HCT116 (cell line): ENCODE data around the gene C5orf22. TPM values are rescaled to one million over a fixed set of nuclear protein-coding genes. Genes with fewer than 3 reads are reported as not detected.

Experiments
- ATAC-seq: fragments of 200-7000 bp; cut with Tn5 transposase; 2 replicates; pipeline ENCODE4 v1.9.1; 2020; ENCODE audit warnings: mild to moderate bottlenecking, moderate library complexity
- BruUV-seq: library from RNA; stranded (reverse); fragments of 400-500 nt; replicated peaks from 2 replicates; lab custom pipeline; 2021; lab: Mats Ljungman, UMichigan
- CTCF ChIA-PET: fragments of 300-600 bp; sonication (Branson Sonifier 250); formaldehyde crosslinking; loops from one replicate; lab custom pipeline; 2021; ENCODE audit warnings: antibody characterized with exemption; lab: Charles Lee
- POLR2A ChIA-PET: fragments of 300-600, 350-600 bp; sonication (Branson Sonifier 250); formaldehyde crosslinking; loops from one replicate; lab custom pipeline; 2021; ENCODE audit warnings: antibody characterized with exemption; lab: Charles Lee
- RAD21 ChIA-PET, 2 experiments: fragments of 300-600 bp; sonication (Branson Sonifier 250); formaldehyde crosslinking; loops; one replicate each; lab custom pipeline; 2023; ENCODE audit warnings: low total read pairs in 2 of 2; ENCODE audit not compliant: uncharacterized antibody in 2 of 2, unreplicated experiment in 2 of 2, low non-redundant PET in 1 of 2; lab: Charles Lee
- DNase-seq: peaks from one replicate; pipeline ENCODE4 v3.0.0-alpha.2; 2010; ENCODE audit warnings: low read depth, low spot score
- H2AFZ ChIP-seq: fragments of 200-600 bp; shearing (Covaris generic), sonication (generic); 2 replicates; pipeline ENCODE4 v1.6.1; 2017; ENCODE audit warnings: low read depth, mixed run types, mixed read lengths, antibody characterized with exemption, low read length; ENCODE audit not compliant: poor library complexity, severe bottlenecking
- H3K27ac ChIP-seq: 2 replicates; pipeline ENCODE4 v1.5.1; 2012; ENCODE audit warnings: low read depth, low read length
- H3K27me3 ChIP-seq: fragments of 200-600 bp; sonication (generic); 2 replicates; pipeline ENCODE4 v1.6.1; 2016; ENCODE audit warnings: mixed run types, low read length, mixed read lengths; ENCODE audit not compliant: insufficient read depth
- H3K36me3 ChIP-seq, 2 experiments: fragments of 200-500 bp in 1 of 2; fragments of 200-600 bp in 1 of 2; sonication (Bioruptor generic) in 1 of 2; sonication (generic) in 1 of 2; 2 replicates each; pipeline versions ENCODE4 v1.5.1 to v1.6.1; 2014 to 2016; ENCODE audit warnings: low read length in 2 of 2, inconsistent platforms in 1 of 2, mixed read lengths in 1 of 2, mixed run types in 1 of 2; ENCODE audit not compliant: insufficient read depth in 2 of 2, control insufficient read depth in 1 of 2
- H3K4me1 ChIP-seq, 2 experiments: fragments of 200-600 bp in 1 of 2; sonication (generic) in 1 of 2; 2 replicates each; pipeline versions ENCODE4 v1.5.1 to v1.6.1; 2012 to 2017; ENCODE audit warnings: low read length in 2 of 2, inconsistent platforms in 1 of 2, mild to moderate bottlenecking in 1 of 2, mixed read lengths in 1 of 2, mixed run types in 1 of 2, moderate library complexity in 1 of 2; ENCODE audit not compliant: insufficient read depth in 2 of 2, control insufficient read depth in 1 of 2
- H3K4me2 ChIP-seq: fragments of 200-600 bp; sonication (generic); 2 replicates; pipeline ENCODE4 v1.6.1; 2017; ENCODE audit warnings: mixed run types, low read length, mixed read lengths
- H3K4me3 ChIP-seq, 2 experiments: fragments of 200-600 bp in 1 of 2; sonication (generic) in 1 of 2; replicated peaks in 1 of 2; 2 replicates each; pipeline ENCODE4 v1.5.1; 2011 to 2016; ENCODE audit warnings: low read length in 2 of 2, control low read depth in 1 of 2, low read depth in 1 of 2, mild to moderate bottlenecking in 1 of 2, mixed read lengths in 1 of 2, mixed run types in 1 of 2
- H3K79me2 ChIP-seq: fragments of 200-600 bp; sonication (generic); 2 replicates; pipeline ENCODE4 v1.6.1; 2017; ENCODE audit warnings: mild to moderate bottlenecking, mixed run types, low read length, moderate library complexity, mixed read lengths; ENCODE audit not compliant: insufficient read depth
- H3K9ac ChIP-seq: fragments of 200-600 bp; sonication (generic); 2 replicates; pipeline ENCODE4 v1.6.1; 2016; ENCODE audit warnings: low read length, mixed read lengths
- H3K9me2 ChIP-seq: fragments of 200-600 bp; sonication (generic), shearing (Covaris generic); 2 replicates; pipeline ENCODE4 v1.6.1; 2017; ENCODE audit warnings: mixed run types, mild to moderate bottlenecking, moderate library complexity; ENCODE audit not compliant: insufficient read depth
- H3K9me3 ChIP-seq, 2 experiments: fragments of 200-500 bp in 1 of 2; fragments of 200-600 bp in 1 of 2; sonication (Bioruptor generic) in 1 of 2; sonication (generic) in 1 of 2; 2 replicates each; pipeline ENCODE4 v1.6.1; 2014 to 2017; ENCODE audit warnings: low read length in 2 of 2, mixed read lengths in 2 of 2, inconsistent platforms in 1 of 2, low read depth in 1 of 2, mild to moderate bottlenecking in 1 of 2, mixed run types in 1 of 2, moderate library complexity in 1 of 2; ENCODE audit not compliant: control insufficient read depth in 1 of 2, insufficient read depth in 1 of 2
- H4K20me1 ChIP-seq: fragments of 200-600 bp; sonication (generic), shearing (Covaris generic); 2 replicates; pipeline ENCODE4 v1.6.1; 2017; ENCODE audit warnings: mixed run types, mild to moderate bottlenecking, moderate library complexity; ENCODE audit not compliant: insufficient read depth
- CBX3 ChIP-seq: IDR thresholded peaks from 2 replicates; pipeline ENCODE4 v1.6.1; 2012; ENCODE audit warnings: low read depth
- ELF1 ChIP-seq: IDR thresholded peaks from 2 replicates; pipeline ENCODE4 v1.6.1; 2012; ENCODE audit warnings: low read depth, borderline replicate concordance
- EZH2 ChIP-seq: fragments of 200-600 bp; sonication (generic); IDR thresholded peaks from 2 replicates; pipeline ENCODE4 v1.6.1; 2017; ENCODE audit warnings: antibody characterized with exemption, mixed run types
- EZH2phosphoT487 ChIP-seq: fragments of 200-600 bp; IDR thresholded peaks from 2 replicates; pipeline ENCODE4 v1.6.1; 2018; ENCODE audit warnings: antibody characterized with exemption, borderline replicate concordance
- POLR2AphosphoS5 ChIP-seq: IDR thresholded peaks from 2 replicates; pipeline ENCODE4 v1.6.1; 2011; ENCODE audit warnings: mild to moderate bottlenecking, low read depth, low read length, moderate library complexity
- ZFX ChIP-seq: fragments of 450-650 bp; IDR thresholded peaks from 2 replicates; pipeline ENCODE4 v1.6.1; 2017
- intact Hi-C: fragments of 100-400 bp; cut with micrococcal nuclease; formaldehyde crosslinking; loops from 2 replicates; pipeline ENCODE4 v1.10.0; 2022
- total RNA-seq: library from RNA; stranded (reverse); gene quantifications from one replicate; pipeline ENCODE4 v1.2.1, GENCODE V29; 2021; ENCODE audit not compliant: unreplicated experiment
- TF ChIP-seq, protein P1 (sequence below), 3 experiments: fragments of 200-600 bp in 1 of 3; sonication (generic) in 1 of 3; IDR thresholded peaks in 2 of 3; conservative IDR thresholded peaks in 1 of 3; 2 replicates each; pipeline ENCODE4 v1.5.1; 2012 to 2017; ENCODE audit warnings: low read depth in 2 of 3, low read length in 2 of 3, antibody characterized with exemption in 1 of 3, borderline replicate concordance in 1 of 3, control low read depth in 1 of 3, mild to moderate bottlenecking in 1 of 3, mixed read lengths in 1 of 3, mixed run types in 1 of 3, moderate library complexity in 1 of 3; ENCODE audit not compliant: insufficient read depth in 1 of 3
- TF ChIP-seq, protein P2 (sequence below): IDR thresholded peaks from 2 replicates; pipeline ENCODE4 v1.6.1; 2011; ENCODE audit warnings: mild to moderate bottlenecking, low read length, moderate library complexity; ENCODE audit not compliant: insufficient replicate concordance; ENCODE audit errors: extremely low read depth
- TF ChIP-seq, protein P3 (sequence below): IDR thresholded peaks from 2 replicates; pipeline ENCODE4 v1.6.1; 2012

The C5orf22 gene
- total RNA-seq, 1 experiment from 2014 or later: 22.9 TPM

DNA sequence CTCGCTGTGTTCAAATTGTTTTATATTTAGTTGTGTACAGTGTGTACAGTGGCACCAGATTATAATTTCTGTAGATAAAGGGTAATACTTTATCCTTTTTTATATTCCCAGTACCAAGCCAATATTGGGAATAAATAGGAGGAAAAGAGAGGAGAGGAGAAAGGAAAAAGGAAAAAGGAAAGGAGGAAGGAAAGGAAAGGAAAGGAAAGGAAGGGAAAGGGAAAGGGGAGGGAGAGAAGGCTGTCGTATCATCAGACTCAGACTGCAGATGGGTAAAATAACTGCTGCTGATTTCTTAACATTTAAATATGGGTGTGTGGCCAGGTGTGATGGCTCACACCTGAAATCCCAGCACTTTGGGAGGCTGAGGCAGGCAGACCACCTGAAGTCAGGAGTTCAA lies 51.0 kb downstream of the C5orf22 start (continued):
- TF ChIP-seq, protein P1, sequence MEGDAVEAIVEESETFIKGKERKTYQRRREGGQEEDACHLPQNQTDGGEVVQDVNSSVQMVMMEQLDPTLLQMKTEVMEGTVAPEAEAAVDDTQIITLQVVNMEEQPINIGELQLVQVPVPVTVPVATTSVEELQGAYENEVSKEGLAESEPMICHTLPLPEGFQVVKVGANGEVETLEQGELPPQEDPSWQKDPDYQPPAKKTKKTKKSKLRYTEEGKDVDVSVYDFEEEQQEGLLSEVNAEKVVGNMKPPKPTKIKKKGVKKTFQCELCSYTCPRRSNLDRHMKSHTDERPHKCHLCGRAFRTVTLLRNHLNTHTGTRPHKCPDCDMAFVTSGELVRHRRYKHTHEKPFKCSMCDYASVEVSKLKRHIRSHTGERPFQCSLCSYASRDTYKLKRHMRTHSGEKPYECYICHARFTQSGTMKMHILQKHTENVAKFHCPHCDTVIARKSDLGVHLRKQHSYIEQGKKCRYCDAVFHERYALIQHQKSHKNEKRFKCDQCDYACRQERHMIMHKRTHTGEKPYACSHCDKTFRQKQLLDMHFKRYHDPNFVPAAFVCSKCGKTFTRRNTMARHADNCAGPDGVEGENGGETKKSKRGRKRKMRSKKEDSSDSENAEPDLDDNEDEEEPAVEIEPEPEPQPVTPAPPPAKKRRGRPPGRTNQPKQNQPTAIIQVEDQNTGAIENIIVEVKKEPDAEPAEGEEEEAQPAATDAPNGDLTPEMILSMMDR (IDR thresholded peaks at IDR 0.05 in 2 of 3, conservative IDR thresholded peaks at IDR 0.05 in 1 of 3; ENCODE audit: borderline replicate concordance in 1 of 3, insufficient read depth in 1 of 3, low read depth in 2 of 3, low read length in 2 of 3): no peak
- TF ChIP-seq, protein P2, sequence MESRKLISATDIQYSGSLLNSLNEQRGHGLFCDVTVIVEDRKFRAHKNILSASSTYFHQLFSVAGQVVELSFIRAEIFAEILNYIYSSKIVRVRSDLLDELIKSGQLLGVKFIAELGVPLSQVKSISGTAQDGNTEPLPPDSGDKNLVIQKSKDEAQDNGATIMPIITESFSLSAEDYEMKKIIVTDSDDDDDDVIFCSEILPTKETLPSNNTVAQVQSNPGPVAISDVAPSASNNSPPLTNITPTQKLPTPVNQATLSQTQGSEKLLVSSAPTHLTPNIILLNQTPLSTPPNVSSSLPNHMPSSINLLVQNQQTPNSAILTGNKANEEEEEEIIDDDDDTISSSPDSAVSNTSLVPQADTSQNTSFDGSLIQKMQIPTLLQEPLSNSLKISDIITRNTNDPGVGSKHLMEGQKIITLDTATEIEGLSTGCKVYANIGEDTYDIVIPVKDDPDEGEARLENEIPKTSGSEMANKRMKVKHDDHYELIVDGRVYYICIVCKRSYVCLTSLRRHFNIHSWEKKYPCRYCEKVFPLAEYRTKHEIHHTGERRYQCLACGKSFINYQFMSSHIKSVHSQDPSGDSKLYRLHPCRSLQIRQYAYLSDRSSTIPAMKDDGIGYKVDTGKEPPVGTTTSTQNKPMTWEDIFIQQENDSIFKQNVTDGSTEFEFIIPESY: no peak
- TF ChIP-seq, protein P3, sequence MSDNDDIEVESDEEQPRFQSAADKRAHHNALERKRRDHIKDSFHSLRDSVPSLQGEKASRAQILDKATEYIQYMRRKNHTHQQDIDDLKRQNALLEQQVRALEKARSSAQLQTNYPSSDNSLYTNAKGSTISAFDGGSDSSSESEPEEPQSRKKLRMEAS: no peak

DNA sequence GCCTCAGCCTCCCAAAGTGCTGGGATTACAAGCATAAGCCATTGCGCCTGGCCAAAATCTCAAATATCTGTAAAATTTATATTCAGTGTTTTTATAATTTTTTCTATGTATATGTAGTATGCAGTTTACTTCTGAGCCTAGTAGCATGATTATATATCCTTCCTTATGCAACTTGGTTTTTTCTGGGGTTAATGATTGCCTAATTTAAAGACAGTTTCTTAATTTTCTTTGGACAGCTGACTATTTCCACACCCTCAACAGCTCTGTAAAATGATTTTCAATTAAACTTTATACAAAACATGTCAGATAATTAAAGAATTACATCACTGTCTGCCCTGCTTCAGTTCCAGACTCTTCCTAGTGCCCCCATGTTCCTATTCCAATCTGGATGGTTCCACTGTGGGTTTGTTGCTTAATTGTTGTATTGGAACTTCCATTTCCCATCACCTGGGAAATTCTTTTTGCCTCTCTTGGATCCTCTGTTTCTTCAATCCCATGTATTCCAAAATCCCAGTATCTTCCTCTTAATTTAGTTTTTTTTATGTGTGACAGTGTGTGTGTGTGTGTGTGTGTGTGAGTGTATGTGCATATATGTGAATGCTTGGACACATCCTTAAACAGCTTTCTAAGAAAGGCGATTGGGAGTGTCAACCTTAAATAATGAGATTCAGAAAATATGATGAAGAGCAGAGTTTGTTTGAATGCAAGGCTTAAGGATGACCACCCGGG lies 53.2 kb downstream of the C5orf22 start:
- Histone ChIP-seq H3K27me3 (no peaks in the 10 kb centered on the region), H3K27ac (no peak overlapping the region), H2AFZ (no peak overlapping the region), H3K9ac (no peak overlapping the region), H3K4me3 (no peak overlapping the region), H4K20me1 (no peaks in the 10 kb centered on the region), H3K79me2 (no peaks in the 10 kb centered on the region), H3K4me2 (no peak overlapping the region), H3K9me3 (no peaks in the 10 kb centered on the region), H3K9me2 (no peaks in the 10 kb centered on the region), H3K36me3 (no peaks in the 10 kb centered on the region), H3K4me1 (no peaks in the 10 kb centered on the region)
- POLR2A ChIA-PET: no interaction called here
- RAD21 ChIA-PET: no interaction called here
- CTCF ChIA-PET: interaction anchor here (1.7 kb wide), 1 partner anchor 492 kb away, joined by 4 read pairs; no protein-coding TSS in a partner anchor
- TF ChIP-seq CBX3 (no peak), POLR2AphosphoS5 (no peak), ELF1 (no peak), ZFX (no peak), EZH2 (no peak), EZH2phosphoT487 (no peak)
- TF ChIP-seq, protein P2: no peak
- DNase-seq: no peak
- ATAC-seq: no peak
- intact Hi-C loops: no loop called here
- no TSS peak for BruUV-seq
